Tibial nerve (tissue), 3 donors: ENCODE data around the gene MLX.

Experiments
- CTCF ChIP-seq, 5 experiments: fragments of 200-600 bp in 3 of 5; fragments of 450-650 bp in 2 of 5; sonication (generic) in 3 of 5; IDR thresholded peaks; one replicate each; pipeline ENCODE4 v1.5.1; 2016 to 2019; ENCODE audit warnings: antibody characterized with exemption in 5 of 5, mild to moderate bottlenecking in 3 of 5, moderate library complexity in 2 of 5
- POLR2A ChIP-seq, 2 donors: fragments of 450-650 bp; IDR thresholded peaks; one replicate each; pipeline ENCODE4 v1.6.1; 2017; ENCODE audit warnings: antibody characterized with exemption in 2 of 2, mild to moderate bottlenecking in 2 of 2, moderate library complexity in 2 of 2

- no peak for TF ChIP-seq POLR2A (IDR thresholded peaks at IDR 0.05)
- TF ChIP-seq CTCF (IDR thresholded peaks at IDR 0.05), result no peak
Observed at GRCh38 chr17:42566215-42566882, 551 bp upstream of the MLX start.
